Omental fat pad (tissue), 4 donors: ENCODE results near the gene AKAP6. TPM values are rescaled to one million over a fixed set of nuclear protein-coding genes. Genes with fewer than 3 reads are reported as not detected.
A peak's percentile ranks its signal among the peaks of the same experiment; 100 is the strongest.

Experiments used
- ATAC-seq: fragments of 150-250 bp; one replicate; pipeline ENCODE4 v1.9.1; 2016; ENCODE audit warnings: mild to moderate bottlenecking, moderate library complexity; ENCODE audit not compliant: low FRiP score
- DNase-seq: peaks from one replicate; pipeline ENCODE4 v3.0.0-alpha.2; 2019; ENCODE audit warnings: low spot score
- total RNA-seq, 4 donors: library from RNA; depleted of rRNA; stranded (reverse); fragments of >200 nt; gene quantifications; one replicate each; pipeline ENCODE4 v1.1.0, GENCODE V29; 2016
- TF ChIP-seq, protein P1 (sequence below), 3 donors: fragments of 450-650 bp; IDR thresholded peaks; one replicate each; pipeline ENCODE4 v1.5.1; 2016 to 2017; ENCODE audit warnings: antibody characterized with exemption in 3 of 3, mild to moderate bottlenecking in 3 of 3, moderate library complexity in 2 of 3

AKAP6 gene
- total RNA-seq, 4 donors from 2014 or later, result 3.3 to 8.7 (median 5.2) TPM

- TF ChIP-seq, protein P1, sequence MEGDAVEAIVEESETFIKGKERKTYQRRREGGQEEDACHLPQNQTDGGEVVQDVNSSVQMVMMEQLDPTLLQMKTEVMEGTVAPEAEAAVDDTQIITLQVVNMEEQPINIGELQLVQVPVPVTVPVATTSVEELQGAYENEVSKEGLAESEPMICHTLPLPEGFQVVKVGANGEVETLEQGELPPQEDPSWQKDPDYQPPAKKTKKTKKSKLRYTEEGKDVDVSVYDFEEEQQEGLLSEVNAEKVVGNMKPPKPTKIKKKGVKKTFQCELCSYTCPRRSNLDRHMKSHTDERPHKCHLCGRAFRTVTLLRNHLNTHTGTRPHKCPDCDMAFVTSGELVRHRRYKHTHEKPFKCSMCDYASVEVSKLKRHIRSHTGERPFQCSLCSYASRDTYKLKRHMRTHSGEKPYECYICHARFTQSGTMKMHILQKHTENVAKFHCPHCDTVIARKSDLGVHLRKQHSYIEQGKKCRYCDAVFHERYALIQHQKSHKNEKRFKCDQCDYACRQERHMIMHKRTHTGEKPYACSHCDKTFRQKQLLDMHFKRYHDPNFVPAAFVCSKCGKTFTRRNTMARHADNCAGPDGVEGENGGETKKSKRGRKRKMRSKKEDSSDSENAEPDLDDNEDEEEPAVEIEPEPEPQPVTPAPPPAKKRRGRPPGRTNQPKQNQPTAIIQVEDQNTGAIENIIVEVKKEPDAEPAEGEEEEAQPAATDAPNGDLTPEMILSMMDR (IDR thresholded peaks at IDR 0.05), result no peak
- DNase-seq (no peak), ATAC-seq (no peak)
Observed at GRCh38 chr14:32733015-32733414, 403.9 kb downstream of the AKAP6 start.

DNA sequence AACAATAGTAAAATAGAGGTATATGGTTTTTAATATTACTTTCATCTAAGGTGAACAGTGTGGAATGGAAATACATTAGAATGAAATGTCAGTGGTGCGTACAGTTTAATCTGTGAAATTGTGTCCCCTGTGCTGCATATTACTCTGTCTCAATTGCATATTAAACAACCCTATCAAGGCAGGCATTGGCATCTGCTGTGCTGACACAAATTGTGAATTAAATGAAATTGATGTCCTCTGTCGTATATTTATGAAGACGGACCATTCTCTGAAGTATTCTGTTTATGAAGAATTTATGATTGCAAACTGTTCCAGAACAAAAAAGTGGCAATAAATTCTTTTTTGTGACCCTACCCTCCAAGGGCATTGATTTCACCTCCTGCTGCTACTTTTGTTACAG is 405.2 kb downstream of the AKAP6 start:
- TF ChIP-seq, protein P1 (IDR thresholded peaks at IDR 0.05), result no peak
- DNase-seq, result no peak
- no peak for ATAC-seq

- TF ChIP-seq, protein P1 (IDR thresholded peaks at IDR 0.05), result no peak
- no peak for DNase-seq
- ATAC-seq, result no peak
Observed at GRCh38 chr14:32737621-32738020, 408.5 kb downstream of the AKAP6 start.

DNA sequence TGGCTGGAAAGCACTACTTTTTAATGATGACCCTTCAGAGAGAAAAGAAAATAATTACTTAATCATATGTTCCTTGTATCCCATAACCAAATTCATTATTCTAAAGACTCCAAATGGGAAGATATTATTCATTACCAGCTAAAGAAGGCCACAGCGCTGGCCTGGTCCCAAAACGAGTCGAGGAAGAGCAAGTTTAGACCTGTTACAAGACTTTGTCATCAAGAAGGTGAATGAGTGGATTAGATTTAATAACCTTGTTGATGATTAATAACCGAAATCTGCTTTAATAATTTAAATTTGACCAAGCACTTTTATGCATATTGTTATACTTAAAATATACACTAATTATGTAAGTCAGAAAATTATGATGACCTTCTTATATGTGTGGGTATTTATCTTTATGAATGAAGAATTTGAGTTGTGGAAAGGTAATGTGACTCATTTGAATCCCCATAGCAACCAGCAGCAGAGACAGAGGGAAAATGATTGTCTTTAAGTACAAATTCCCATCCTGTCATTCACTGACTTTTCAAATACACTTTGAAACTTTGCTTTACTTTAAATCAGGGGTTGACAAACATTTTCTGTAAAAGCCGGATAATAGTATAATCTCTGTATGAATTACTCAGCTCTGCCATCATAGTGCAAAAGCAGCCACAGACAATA is 409.2 kb downstream of the AKAP6 start:
- peak; percentile 41 for ATAC-seq
- DNase-seq, result no peak
- TF ChIP-seq, protein P1 (IDR thresholded peaks at IDR 0.05), result no peak

DNA sequence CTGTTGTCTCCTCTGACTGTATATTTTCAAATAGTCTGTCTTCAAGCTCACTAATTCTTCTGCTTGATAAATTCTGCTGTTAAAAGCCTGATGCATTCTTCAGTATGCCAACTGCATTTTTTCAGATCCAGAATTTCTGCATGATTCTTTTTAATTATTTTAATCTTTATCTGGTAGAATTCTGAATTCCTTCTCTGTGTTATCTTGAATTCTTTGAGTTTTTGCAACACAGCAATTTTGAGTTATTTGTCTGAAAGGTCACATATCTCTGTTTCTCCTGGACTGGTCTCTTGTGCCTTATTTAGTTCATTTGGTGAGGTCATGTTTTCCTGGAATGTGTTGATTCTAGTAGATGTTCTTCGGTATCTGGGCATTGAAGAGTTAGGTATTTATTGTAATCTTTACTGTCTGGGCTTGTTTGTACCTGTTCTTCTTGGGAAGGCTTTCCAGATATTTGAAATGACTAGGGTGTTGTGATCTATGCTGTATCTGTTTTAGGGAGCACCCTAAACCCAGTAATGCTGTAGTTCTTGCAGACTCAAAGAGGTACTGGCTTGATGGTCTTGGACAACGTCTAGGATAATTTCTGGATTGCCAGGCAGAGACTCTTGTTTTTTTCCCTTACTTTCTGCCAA is 415.8 kb downstream of the AKAP6 start:
- ATAC-seq (no peak), DNase-seq (no peak)
- TF ChIP-seq, protein P1 (IDR thresholded peaks at IDR 0.05), result no peak

DNA sequence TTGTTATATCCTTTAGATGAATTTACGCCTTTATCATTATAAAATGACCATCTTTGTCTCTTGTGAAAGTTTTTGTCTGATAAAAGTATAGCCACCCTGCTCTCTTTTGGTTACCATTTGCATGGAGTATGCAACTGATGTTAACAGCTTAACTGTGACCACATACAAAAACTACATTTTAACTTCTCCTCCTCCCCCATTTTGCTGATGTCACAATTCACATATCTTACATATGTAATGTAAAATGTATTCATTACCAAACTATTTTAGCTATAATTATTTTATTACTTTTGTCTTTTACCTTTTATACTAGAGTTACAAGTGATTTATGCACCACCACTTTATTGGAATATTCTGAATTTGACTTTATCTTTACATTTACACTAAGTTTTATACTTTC is 425.1 kb downstream of the AKAP6 start:
- TF ChIP-seq, protein P1 (IDR thresholded peaks at IDR 0.05), result no peak
- no peak for DNase-seq
- ATAC-seq, result no peak

GRCh38 chr14:32756173-32756572 is 427.1 kb downstream of the AKAP6 start:
- TF ChIP-seq, protein P1 (IDR thresholded peaks at IDR 0.05), result no peak
- no peak for ATAC-seq

More at GRCh38 chr14:32756173-32756572, 427.1 kb downstream of the AKAP6 start:
- no peak for DNase-seq
